Stomach (tissue), 4 donors: ENCODE measurements around the gene ST13.

Source experiments
- POLR2A ChIP-seq, 4 donors: fragments of 450-650 bp; IDR thresholded peaks; one replicate each; pipeline ENCODE4 v1.6.1; 2016; ENCODE audit warnings: antibody characterized with exemption in 4 of 4, control low read depth in 2 of 4, mild to moderate bottlenecking in 1 of 4, moderate library complexity in 1 of 4
- TF ChIP-seq, protein P1 (sequence below), 7 experiments: fragments of 450-650 bp in 4 of 7; fragments of 200-600 bp in 3 of 7; sonication (generic) in 3 of 7; IDR thresholded peaks; one replicate each; pipeline ENCODE4 v1.5.1; 2016 to 2019; ENCODE audit warnings: antibody characterized with exemption in 7 of 7, control low read depth in 2 of 7, mild to moderate bottlenecking in 1 of 7

DNA sequence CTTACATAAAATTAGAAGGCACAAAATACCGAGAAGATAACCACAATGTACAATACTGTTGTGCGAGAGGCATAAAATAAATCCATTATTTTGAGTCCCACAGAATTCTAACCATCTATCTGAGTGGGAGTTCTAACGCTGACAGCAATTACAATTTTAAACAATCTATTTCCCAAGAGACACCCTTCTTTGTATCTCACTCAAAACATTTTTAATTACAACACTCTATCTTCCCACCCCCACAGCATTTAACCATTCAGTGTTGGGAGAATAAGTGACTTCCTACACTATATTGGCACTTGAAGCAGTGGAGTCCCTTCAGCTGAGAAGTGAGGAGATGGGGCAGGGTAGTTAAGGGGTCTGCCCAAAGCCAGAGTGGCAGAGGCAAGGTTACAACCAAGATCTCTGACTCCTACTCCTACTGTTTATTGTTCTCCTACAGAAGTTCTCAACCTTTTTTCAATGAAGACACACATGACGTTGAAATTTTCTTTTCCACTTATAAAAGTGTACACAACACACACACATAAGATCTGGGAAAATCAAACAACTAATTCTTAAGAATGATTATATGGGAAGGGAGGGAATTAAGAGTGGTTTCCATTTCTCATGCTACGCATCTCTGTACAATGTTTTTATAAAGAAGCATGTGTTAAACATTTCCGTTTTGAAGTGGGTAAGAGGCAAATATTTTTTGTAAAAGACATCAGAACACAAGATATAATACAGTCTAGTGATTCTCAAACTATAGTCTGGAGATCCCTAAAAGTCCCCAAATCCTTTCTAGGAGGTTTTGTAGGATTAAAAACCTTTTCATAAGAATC lies 48.2 kb downstream of the ST13 start:
- TF ChIP-seq, protein P1, sequence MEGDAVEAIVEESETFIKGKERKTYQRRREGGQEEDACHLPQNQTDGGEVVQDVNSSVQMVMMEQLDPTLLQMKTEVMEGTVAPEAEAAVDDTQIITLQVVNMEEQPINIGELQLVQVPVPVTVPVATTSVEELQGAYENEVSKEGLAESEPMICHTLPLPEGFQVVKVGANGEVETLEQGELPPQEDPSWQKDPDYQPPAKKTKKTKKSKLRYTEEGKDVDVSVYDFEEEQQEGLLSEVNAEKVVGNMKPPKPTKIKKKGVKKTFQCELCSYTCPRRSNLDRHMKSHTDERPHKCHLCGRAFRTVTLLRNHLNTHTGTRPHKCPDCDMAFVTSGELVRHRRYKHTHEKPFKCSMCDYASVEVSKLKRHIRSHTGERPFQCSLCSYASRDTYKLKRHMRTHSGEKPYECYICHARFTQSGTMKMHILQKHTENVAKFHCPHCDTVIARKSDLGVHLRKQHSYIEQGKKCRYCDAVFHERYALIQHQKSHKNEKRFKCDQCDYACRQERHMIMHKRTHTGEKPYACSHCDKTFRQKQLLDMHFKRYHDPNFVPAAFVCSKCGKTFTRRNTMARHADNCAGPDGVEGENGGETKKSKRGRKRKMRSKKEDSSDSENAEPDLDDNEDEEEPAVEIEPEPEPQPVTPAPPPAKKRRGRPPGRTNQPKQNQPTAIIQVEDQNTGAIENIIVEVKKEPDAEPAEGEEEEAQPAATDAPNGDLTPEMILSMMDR (IDR thresholded peaks at IDR 0.05), result no peak
- TF ChIP-seq POLR2A (IDR thresholded peaks at IDR 0.05), result no peak
